GM12873 (cell line): ENCODE results near the gene G6PC1.

Source experiments
- TF ChIP-seq, protein P1 (sequence below): IDR thresholded peaks from 2 replicates; pipeline ENCODE4 v1.5.1; 2012; ENCODE audit warnings: low read depth, mild to moderate bottlenecking, moderate library complexity, low read length, control low read depth; ENCODE audit not compliant: insufficient read depth; ENCODE audit errors: missing control alignments

The G6PC1 gene

DNA sequence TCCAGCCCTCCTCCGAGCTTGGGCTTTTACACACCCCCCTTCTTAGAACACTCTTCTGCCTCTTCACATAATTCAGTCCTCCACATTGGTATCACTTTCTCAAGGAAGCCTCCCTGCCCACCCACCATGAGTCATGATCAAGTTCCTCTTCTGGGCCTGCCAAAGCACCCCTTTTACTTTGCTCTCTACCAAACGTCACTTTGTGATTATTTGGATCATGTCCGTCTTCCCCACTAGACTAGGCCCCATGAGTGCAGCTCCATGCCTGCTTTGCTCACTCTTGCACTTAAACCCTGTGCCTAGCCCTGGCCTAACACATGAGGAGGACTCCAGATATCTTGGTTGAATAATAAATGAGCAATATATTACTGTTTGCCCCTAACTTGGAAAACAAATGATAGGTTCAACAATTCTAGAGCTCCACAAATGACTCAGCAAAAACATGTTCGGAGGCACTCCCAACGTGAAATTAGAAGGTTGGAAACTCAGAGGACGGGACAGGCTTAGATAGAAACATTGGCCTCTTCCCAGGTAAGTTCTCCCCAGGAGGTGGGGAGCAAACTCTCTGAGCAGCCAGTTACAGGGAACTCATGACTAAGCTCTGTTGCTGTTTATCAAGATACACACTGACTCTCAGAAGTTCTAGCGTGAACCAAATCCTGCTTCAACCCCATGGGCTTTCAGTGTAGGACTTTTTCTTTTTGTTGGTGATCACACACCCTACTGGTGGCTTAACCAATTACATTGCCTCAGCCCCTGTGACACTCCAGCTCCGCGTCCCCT lies 28.3 kb downstream of the G6PC1 start:
- TF ChIP-seq, protein P1, sequence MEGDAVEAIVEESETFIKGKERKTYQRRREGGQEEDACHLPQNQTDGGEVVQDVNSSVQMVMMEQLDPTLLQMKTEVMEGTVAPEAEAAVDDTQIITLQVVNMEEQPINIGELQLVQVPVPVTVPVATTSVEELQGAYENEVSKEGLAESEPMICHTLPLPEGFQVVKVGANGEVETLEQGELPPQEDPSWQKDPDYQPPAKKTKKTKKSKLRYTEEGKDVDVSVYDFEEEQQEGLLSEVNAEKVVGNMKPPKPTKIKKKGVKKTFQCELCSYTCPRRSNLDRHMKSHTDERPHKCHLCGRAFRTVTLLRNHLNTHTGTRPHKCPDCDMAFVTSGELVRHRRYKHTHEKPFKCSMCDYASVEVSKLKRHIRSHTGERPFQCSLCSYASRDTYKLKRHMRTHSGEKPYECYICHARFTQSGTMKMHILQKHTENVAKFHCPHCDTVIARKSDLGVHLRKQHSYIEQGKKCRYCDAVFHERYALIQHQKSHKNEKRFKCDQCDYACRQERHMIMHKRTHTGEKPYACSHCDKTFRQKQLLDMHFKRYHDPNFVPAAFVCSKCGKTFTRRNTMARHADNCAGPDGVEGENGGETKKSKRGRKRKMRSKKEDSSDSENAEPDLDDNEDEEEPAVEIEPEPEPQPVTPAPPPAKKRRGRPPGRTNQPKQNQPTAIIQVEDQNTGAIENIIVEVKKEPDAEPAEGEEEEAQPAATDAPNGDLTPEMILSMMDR, result peak; percentile 69

DNA sequence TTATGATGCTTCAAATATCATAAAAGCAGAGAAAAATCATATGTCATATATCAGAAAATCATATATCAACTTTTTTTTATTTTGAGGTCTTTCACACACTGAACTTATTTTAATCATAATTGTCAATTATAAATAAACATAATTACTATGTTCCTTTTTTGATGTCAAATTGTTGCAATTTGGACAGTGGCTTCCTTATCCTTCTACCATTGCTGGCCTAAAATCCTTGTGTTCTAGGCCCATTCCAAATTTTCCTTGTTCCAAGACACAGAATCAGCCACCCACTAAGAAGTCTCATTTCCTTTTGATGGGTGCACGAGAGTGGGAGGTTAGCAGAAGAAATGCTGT lies 28.9 kb downstream of the G6PC1 start:
- TF ChIP-seq, protein P1, result no peak

DNA sequence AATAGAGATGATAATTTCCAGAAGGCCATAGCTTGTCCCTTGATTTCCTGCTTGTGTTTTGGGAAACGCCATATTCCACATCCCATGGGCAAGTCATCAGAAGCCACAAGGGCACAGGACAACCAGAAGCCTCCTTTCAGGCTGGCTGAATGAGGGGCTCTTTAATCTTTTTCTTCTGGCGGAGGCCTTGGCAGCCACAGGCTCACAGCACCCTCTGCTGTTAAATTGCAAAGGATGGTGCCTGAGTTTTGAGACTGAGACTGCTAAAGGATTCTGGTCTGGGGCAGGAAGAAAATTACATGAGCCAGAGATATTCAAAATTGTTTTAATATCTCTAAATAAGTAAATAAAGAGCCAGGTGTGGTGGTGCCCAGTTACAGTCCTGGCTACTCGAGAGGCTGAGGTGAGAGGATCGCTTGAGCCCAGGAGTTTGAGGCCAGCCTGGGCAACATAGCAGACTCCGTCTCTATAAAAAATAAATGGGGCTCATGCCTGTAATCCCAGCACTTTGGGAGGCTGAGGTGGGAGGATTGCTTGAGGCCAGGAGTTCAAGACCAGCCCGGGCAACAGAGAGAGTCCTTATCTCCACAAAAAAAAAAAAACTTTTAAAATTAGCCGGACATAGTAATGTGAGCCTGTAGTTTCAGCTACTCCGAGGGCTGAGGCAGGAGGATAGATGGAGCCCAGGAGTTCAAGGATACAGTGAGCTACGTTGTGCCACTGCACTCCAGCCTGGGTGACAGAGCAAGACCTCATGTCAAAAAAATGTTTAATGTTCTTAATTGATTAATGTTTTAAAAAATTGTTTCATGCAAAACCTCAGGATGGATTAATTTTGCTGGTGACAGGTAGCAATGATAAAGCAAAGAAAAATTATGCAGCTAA lies 37.4 kb downstream of the G6PC1 start:
- TF ChIP-seq, protein P1, result peak; percentile 58

DNA sequence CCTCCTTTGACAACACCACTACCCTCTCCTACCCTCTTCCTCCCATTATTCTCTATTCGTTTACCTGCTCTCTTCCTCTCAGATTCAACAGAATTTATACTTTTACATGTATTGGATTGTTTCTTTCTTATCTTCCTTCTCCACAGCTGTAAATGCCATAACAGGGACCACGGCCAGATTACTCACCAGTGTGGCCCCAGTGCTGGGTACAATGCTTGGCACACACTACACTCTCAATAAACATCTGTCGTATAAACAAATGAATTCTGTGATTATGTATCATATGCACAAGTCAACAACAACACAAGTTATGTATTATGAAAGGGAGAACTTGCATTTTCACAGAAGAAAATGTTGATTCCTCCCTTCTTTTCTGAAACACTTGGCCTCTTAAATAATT lies 43.6 kb downstream of the G6PC1 start:
- TF ChIP-seq, protein P1, result no peak

DNA sequence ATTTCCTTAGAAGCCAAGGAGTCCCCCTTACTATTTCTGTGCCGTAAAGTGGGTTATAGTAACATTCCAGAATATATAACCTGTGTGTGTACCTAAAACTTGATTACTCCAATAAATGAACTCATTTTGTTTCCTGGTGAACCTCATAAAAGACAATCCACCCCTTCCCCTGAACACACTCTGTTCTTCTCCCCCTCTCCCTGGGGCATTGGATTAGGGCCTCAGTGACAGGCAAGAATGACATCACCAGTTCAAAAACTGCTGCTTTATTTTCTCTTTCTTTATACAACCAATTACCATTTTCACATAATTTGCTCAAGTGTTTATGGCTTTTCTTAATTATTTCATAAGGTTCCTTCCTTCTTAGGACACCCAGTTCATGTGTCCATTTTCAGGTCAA lies 46.2 kb downstream of the G6PC1 start:
- TF ChIP-seq, protein P1, result no peak

DNA sequence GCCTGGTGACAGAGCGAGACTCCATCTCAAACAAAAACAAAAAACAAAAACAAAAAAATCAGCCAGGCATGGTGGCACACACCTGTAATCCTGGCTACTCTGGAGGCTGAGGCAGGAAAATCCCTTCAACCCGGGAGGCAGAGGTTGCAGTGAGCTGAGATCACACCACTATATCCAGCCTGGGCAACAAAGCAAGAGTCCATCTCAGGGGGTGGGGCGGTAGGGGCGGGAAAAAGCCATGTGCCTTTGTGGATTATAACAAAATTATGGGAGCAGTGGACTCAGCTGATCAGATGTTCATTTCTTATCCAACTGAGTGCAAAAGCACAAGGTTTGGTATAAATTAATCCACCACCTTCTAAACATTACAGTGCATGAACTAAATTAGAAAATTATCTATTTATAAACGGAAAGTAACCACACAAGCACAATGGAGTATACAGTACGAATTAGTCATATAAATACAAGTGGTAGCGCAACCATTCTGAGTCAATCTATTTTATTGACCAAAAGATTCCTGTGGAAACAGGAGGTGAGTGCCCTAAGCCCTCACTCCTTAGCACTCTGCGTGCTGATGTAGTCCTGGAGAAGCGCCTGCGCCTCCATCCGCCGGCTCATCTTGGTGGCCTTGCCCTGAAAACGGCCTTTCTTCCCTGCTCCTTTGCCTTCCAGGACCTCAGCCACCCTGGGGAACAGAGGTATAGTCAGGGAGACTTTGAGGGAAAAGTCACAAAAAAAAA lies 49.6 kb downstream of the G6PC1 start:
- TF ChIP-seq, protein P1, result no peak
